Measurements from ENCODE around the gene ZDHHC24.

ZDHHC24 gene

GRCh38 chr11:66484806-66485380, 61.0 kb downstream of the ZDHHC24 start:
- Histone ChIP-seq H3K4me1 (ENCODE audit: insufficient read depth, low read length) (peaks cover 23% of the 10 kb centered on the region), H3K79me2 (ENCODE audit: insufficient read depth, low read length) (peaks cover 11% of the 10 kb centered on the region), H3K27ac (ENCODE audit: low read length) (no peak overlapping the region), H3K4me3 (ENCODE audit: low read depth in 1 of 2, low read length in 2 of 2) (no peak overlapping the region), H2AFZ (ENCODE audit: low read depth, low read length) (no peak overlapping the region), H3K36me3 (ENCODE audit: insufficient read depth, low read length) (peaks cover 54% of the 10 kb centered on the region), H3K27me3 (ENCODE audit: insufficient read depth, low read length, poor library complexity) (no peaks in the 10 kb centered on the region), H4K20me1 (ENCODE audit: insufficient read depth, low read length) (peaks cover 7% of the 10 kb centered on the region; the same call in 1 of the 2 replicates), H3K9ac (ENCODE audit: low read depth, low read length) (no peak overlapping the region), H3K9me3 (ENCODE audit: insufficient read depth, low read length, severe bottlenecking) (no peaks in the 10 kb centered on the region), H3K4me2 (ENCODE audit: insufficient read depth, low read length) (no peak overlapping the region)
- ATAC-seq (ENCODE audit: insufficient read depth, low read depth), result no peak
- no peak for DNase-seq
- TF ChIP-seq, protein P1, sequence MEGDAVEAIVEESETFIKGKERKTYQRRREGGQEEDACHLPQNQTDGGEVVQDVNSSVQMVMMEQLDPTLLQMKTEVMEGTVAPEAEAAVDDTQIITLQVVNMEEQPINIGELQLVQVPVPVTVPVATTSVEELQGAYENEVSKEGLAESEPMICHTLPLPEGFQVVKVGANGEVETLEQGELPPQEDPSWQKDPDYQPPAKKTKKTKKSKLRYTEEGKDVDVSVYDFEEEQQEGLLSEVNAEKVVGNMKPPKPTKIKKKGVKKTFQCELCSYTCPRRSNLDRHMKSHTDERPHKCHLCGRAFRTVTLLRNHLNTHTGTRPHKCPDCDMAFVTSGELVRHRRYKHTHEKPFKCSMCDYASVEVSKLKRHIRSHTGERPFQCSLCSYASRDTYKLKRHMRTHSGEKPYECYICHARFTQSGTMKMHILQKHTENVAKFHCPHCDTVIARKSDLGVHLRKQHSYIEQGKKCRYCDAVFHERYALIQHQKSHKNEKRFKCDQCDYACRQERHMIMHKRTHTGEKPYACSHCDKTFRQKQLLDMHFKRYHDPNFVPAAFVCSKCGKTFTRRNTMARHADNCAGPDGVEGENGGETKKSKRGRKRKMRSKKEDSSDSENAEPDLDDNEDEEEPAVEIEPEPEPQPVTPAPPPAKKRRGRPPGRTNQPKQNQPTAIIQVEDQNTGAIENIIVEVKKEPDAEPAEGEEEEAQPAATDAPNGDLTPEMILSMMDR (IDR thresholded peaks at IDR 0.05; ENCODE audit: borderline replicate concordance, extremely low read depth, low read length, poor library complexity, severe bottlenecking), result no peak
- no peak for TF ChIP-seq EZH2 (IDR thresholded peaks at IDR 0.05; ENCODE audit: borderline replicate concordance, low read depth, low read length, severe bottlenecking)

GRCh38 chr11:66480117-66480938, 65.5 kb downstream of the ZDHHC24 start, which contains the start of gene DPP3:
Gene DPP3 (plus strand): TSS chr11:66480434. CDS start chr11:66482201, 1,767 bp downstream.
- peak; percentile 98 for ATAC-seq (ENCODE audit: insufficient read depth, low read depth)
- TF ChIP-seq, protein P1 (IDR thresholded peaks at IDR 0.05; ENCODE audit: borderline replicate concordance, extremely low read depth, low read length, poor library complexity, severe bottlenecking), result no peak
- no peak for TF ChIP-seq EZH2 (IDR thresholded peaks at IDR 0.05; ENCODE audit: borderline replicate concordance, low read depth, low read length, severe bottlenecking)
- no peaks in the 10 kb centered on the region for H3K9me3 ChIP-seq (ENCODE audit: insufficient read depth, low read length, severe bottlenecking)
- peaks cover 18% of the 10 kb centered on the region for H3K79me2 ChIP-seq (ENCODE audit: insufficient read depth, low read length)
- H4K20me1 ChIP-seq (ENCODE audit: insufficient read depth, low read length), result no peaks in the 10 kb centered on the region
- peak within 1 kb of the TSS; percentile 95 for H3K27ac ChIP-seq (ENCODE audit: low read length)
- H3K9ac ChIP-seq (ENCODE audit: low read depth, low read length), result peak within 1 kb of the TSS; percentile 96
- H3K27me3 ChIP-seq (ENCODE audit: insufficient read depth, low read length, poor library complexity), result no peaks in the 10 kb centered on the region
- peaks cover 33% of the 10 kb centered on the region for H3K4me1 ChIP-seq (ENCODE audit: insufficient read depth, low read length)
- peak within 1 kb of the TSS; percentile 76 to 86 for H3K4me3 ChIP-seq (ENCODE audit: low read depth in 1 of 2, low read length in 2 of 2)
- peak; percentile 97 for DNase-seq
- peak within 1 kb of the TSS; percentile 87 for H3K4me2 ChIP-seq (ENCODE audit: insufficient read depth, low read length)
- H2AFZ ChIP-seq (ENCODE audit: low read depth, low read length), result peak within 1 kb of the TSS; percentile 99
- peaks cover 11% of the 10 kb centered on the region for H3K36me3 ChIP-seq (ENCODE audit: insufficient read depth, low read length)

GRCh38 chr11:66479394-66480116, 66.3 kb downstream of the ZDHHC24 start:
- H3K9ac ChIP-seq (ENCODE audit: low read depth, low read length), result peak overlapping the region; percentile 96
- no peaks in the 10 kb centered on the region for H3K9me3 ChIP-seq (ENCODE audit: insufficient read depth, low read length, severe bottlenecking)
- DNase-seq (no peak), ATAC-seq (ENCODE audit: insufficient read depth, low read depth) (no peak; the same call in 1 of the 3 replicates)
- H4K20me1 ChIP-seq (ENCODE audit: insufficient read depth, low read length), result no peaks in the 10 kb centered on the region
- peak overlapping the region; percentile 87 for H3K4me2 ChIP-seq (ENCODE audit: insufficient read depth, low read length)
- H2AFZ ChIP-seq (ENCODE audit: low read depth, low read length), result peak overlapping the region; percentile 99
- peaks cover 9% of the 10 kb centered on the region for H3K36me3 ChIP-seq (ENCODE audit: insufficient read depth, low read length)
- peak overlapping the region; percentile 95 for H3K27ac ChIP-seq (ENCODE audit: low read length)
- H3K79me2 ChIP-seq (ENCODE audit: insufficient read depth, low read length), result peaks cover 18% of the 10 kb centered on the region
- TF ChIP-seq, protein P1 (IDR thresholded peaks at IDR 0.05; ENCODE audit: borderline replicate concordance, extremely low read depth, low read length, poor library complexity, severe bottlenecking), result no peak
- TF ChIP-seq EZH2 (IDR thresholded peaks at IDR 0.05; ENCODE audit: borderline replicate concordance, low read depth, low read length, severe bottlenecking), result no peak
- H3K4me3 ChIP-seq (ENCODE audit: low read depth in 1 of 2, low read length in 2 of 2), result peak overlapping the region; percentile 76 to 86
- H3K27me3 ChIP-seq (ENCODE audit: insufficient read depth, low read length, poor library complexity), result no peaks in the 10 kb centered on the region
- H3K4me1 ChIP-seq (ENCODE audit: insufficient read depth, low read length), result peaks cover 33% of the 10 kb centered on the region
